GM23248 (cell line): ENCODE measurements around the gene OR9Q1. TPM values are rescaled to one million over a fixed set of nuclear protein-coding genes. Genes with fewer than 3 reads are reported as not detected.

Experiments used
- DNase-seq: peaks from one replicate; pipeline ENCODE4 v3.0.0-alpha.2; 2015
- H2AFZ ChIP-seq: fragments of 200-600 bp; sonication (generic); 2 replicates; pipeline ENCODE4 v1.6.1; 2016; ENCODE audit warnings: antibody characterized with exemption
- H3F3A ChIP-seq: fragments of 200-600 bp; sonication (generic); 2 replicates; pipeline ENCODE4 v1.6.1; 2016; ENCODE audit warnings: mild to moderate bottlenecking, antibody characterized with exemption, mixed run types; ENCODE audit not compliant: insufficient read depth
- H3K27ac ChIP-seq: fragments of 200-600 bp; sonication (generic); 2 replicates; pipeline ENCODE4 v1.5.1; 2016; ENCODE audit warnings: mild to moderate bottlenecking
- H3K27me3 ChIP-seq: fragments of 200-600 bp; sonication (generic); replicated peaks from 2 replicates; pipeline ENCODE4 v1.6.1; 2016; ENCODE audit warnings: mild to moderate bottlenecking; ENCODE audit not compliant: insufficient read depth
- H3K36me3 ChIP-seq: fragments of 200-600 bp; sonication (generic); 2 replicates; pipeline ENCODE4 v1.6.1; 2016; ENCODE audit warnings: low read depth, mild to moderate bottlenecking
- H3K4me1 ChIP-seq: fragments of 200-600 bp; sonication (generic); 2 replicates; pipeline ENCODE4 v1.6.1; 2016; ENCODE audit warnings: mild to moderate bottlenecking; ENCODE audit not compliant: insufficient read depth
- H3K4me2 ChIP-seq: fragments of 200-600 bp; sonication (generic); one replicate; pipeline ENCODE4 v1.6.1; 2016; ENCODE audit warnings: mild to moderate bottlenecking; ENCODE audit not compliant: unreplicated experiment
- H3K4me3 ChIP-seq: fragments of 200-600 bp; sonication (generic); 2 replicates; pipeline ENCODE4 v1.5.1; 2016; ENCODE audit warnings: mild to moderate bottlenecking
- H3K79me2 ChIP-seq: fragments of 200-600 bp; sonication (generic); 2 replicates; pipeline ENCODE4 v1.6.1; 2016; ENCODE audit warnings: mild to moderate bottlenecking; ENCODE audit not compliant: insufficient read depth
- H3K9ac ChIP-seq: fragments of 200-600 bp; sonication (generic); 2 replicates; pipeline ENCODE4 v1.6.1; 2016; ENCODE audit warnings: mild to moderate bottlenecking
- H3K9me2 ChIP-seq: fragments of 200-600 bp; sonication (generic); 2 replicates; pipeline ENCODE4 v1.6.1; 2016; ENCODE audit warnings: mixed run types, mild to moderate bottlenecking, moderate library complexity; ENCODE audit not compliant: insufficient read depth
- H3K9me3 ChIP-seq: fragments of 200-600 bp; sonication (generic); one replicate; pipeline ENCODE4 v1.6.1; 2017; ENCODE audit warnings: low read depth
- H4K20me1 ChIP-seq: fragments of 200-600 bp; sonication (generic); 2 replicates; pipeline ENCODE4 v1.6.0; 2016; ENCODE audit not compliant: insufficient read depth
- EZH2 ChIP-seq: fragments of 200-600 bp; sonication (generic); IDR thresholded peaks from 2 replicates; pipeline ENCODE4 v1.6.1; 2018; ENCODE audit warnings: antibody characterized with exemption, mild to moderate bottlenecking; ENCODE audit not compliant: insufficient read depth, poor library complexity, severe bottlenecking
- EZH2phosphoT487 ChIP-seq: fragments of 200-600 bp; sonication (generic); IDR thresholded peaks from 2 replicates; pipeline ENCODE4 v1.6.1; 2018; ENCODE audit warnings: antibody characterized with exemption, moderate library complexity, mild to moderate bottlenecking, low read depth; ENCODE audit not compliant: insufficient read depth
- WGBS, 2 experiments: methylation state at CpG; one replicate each; pipeline ENCODE4 v1.1.6; 2015 to 2017; ENCODE audit warnings: low lambda C conversion rate in 2 of 2, low coverage in 1 of 2; ENCODE audit errors: missing lambda C conversion rate in 2 of 2; 5-methylcytosine and 5-hydroxymethylcytosine counted together
- in situ Hi-C: fragments of 300-500 bp; cut with MboI; formaldehyde crosslinking; loops from 2 replicates; pipeline ENCODE4 v1.15.0; 2020
- polyA plus RNA-seq: library from polyadenylated mRNA; unstranded; fragments of >200 nt; fragmentation: Nextera tagmentation; extraction: Ambion mirVana; gene quantifications from 2 replicates; pipeline ENCODE4 v1.2.1, GENCODE V29; 2016
- total RNA-seq: library from RNA; depleted of rRNA; stranded (reverse); fragments of >200 nt; shearing (Covaris generic); gene quantifications from 2 replicates; pipeline ENCODE4 v1.2.3, GENCODE V29; 2014

Gene OR9Q1
- total and polyA plus RNA-seq, 2 experiments from 2014 or later, result not detected

- Histone ChIP-seq H3K27ac (no peak overlapping the region), H3F3A (no peaks in the 10 kb centered on the region), H3K4me2 (no peak overlapping the region), H3K9me3 (no peaks in the 10 kb centered on the region), H3K79me2 (no peaks in the 10 kb centered on the region), H3K36me3 (no peaks in the 10 kb centered on the region), H3K4me1 (no peaks in the 10 kb centered on the region), H3K9me2 (no peaks in the 10 kb centered on the region), H3K27me3 (peaks cover 11% of the 10 kb centered on the region; the same call in 1 of the 2 replicates), H3K9ac (no peak overlapping the region), H2AFZ (no peak overlapping the region), H4K20me1 (no peaks in the 10 kb centered on the region), H3K4me3 (no peak overlapping the region)
- WGBS, 2 experiments, result 5 to 19% methylated on average over 1 of the region's 1 CpG
- DNase-seq, result no peak
- no peak for TF ChIP-seq EZH2phosphoT487
- in situ Hi-C loops, result no loop called here
These were observed 141.3 kb downstream of the OR9Q1 start for GRCh38 chr11:58164990-58165389.

GRCh38 chr11:58165504-58166106 lies 141.9 kb downstream of the OR9Q1 start:
- Histone ChIP-seq H4K20me1 (no peaks in the 10 kb centered on the region), H3K4me1 (no peaks in the 10 kb centered on the region), H3F3A (no peaks in the 10 kb centered on the region), H3K27ac (no peak overlapping the region), H3K4me3 (no peak overlapping the region), H3K9ac (no peak overlapping the region), H2AFZ (no peak overlapping the region), H3K79me2 (no peaks in the 10 kb centered on the region), H3K36me3 (no peaks in the 10 kb centered on the region), H3K27me3 (peaks cover 11% of the 10 kb centered on the region; the same call in 1 of the 2 replicates), H3K9me2 (no peaks in the 10 kb centered on the region), H3K9me3 (no peaks in the 10 kb centered on the region), H3K4me2 (no peak overlapping the region)
- in situ Hi-C loops, result no loop called here
- WGBS, 2 experiments, result 16 to 21% methylated on average over 7 of the region's 7 CpGs
- no peak for DNase-seq
- no peak for TF ChIP-seq EZH2phosphoT487
- TF ChIP-seq EZH2, result no peak

- 11 to 14% methylated on average over 5 of the region's 5 CpGs for WGBS, 2 experiments
- Histone ChIP-seq H3K4me1 (no peaks in the 10 kb centered on the region), H3K9me2 (no peaks in the 10 kb centered on the region), H3K9me3 (no peaks in the 10 kb centered on the region), H3K9ac (no peak overlapping the region), H3K79me2 (no peaks in the 10 kb centered on the region), H3K27me3 (peaks cover 28% of the 10 kb centered on the region), H2AFZ (no peak overlapping the region), H3K36me3 (no peaks in the 10 kb centered on the region), H3K4me2 (no peak overlapping the region), H3K4me3 (no peak overlapping the region), H4K20me1 (no peaks in the 10 kb centered on the region), H3K27ac (no peak overlapping the region), H3F3A (no peaks in the 10 kb centered on the region)
- in situ Hi-C loops, result no loop called here
- TF ChIP-seq EZH2phosphoT487 (no peak), EZH2 (no peak)
- no peak for DNase-seq
These were observed 153.9 kb downstream of the OR9Q1 start for GRCh38 chr11:58177409-58178054.

GRCh38 chr11:58178444-58178843 lies 154.8 kb downstream of the OR9Q1 start:
- H3K79me2 ChIP-seq, result no peaks in the 10 kb centered on the region
- peaks cover 28% of the 10 kb centered on the region for H3K27me3 ChIP-seq
- no peak overlapping the region for H3K27ac ChIP-seq
- no peaks in the 10 kb centered on the region for H3K9me3 ChIP-seq
- H2AFZ ChIP-seq, result no peak overlapping the region
- H3K36me3 ChIP-seq, result no peaks in the 10 kb centered on the region
- WGBS, 2 experiments, result 34 to 35% methylated on average over 6 of the region's 6 CpGs
- in situ Hi-C loops, result no loop called here
- H3K9ac ChIP-seq, result no peak overlapping the region
- no peak overlapping the region for H3K4me2 ChIP-seq
- no peak overlapping the region for H3K4me3 ChIP-seq
- H3K9me2 ChIP-seq, result no peaks in the 10 kb centered on the region
- no peak for DNase-seq
- no peaks in the 10 kb centered on the region for H4K20me1 ChIP-seq
- TF ChIP-seq EZH2phosphoT487, result no peak
- no peaks in the 10 kb centered on the region for H3K4me1 ChIP-seq
- H3F3A ChIP-seq, result no peaks in the 10 kb centered on the region
